SK-N-SH treated with all-trans-retinoic acid at 6 μM for 48 hours (cell line): ENCODE measurements around the gene PROZ.

ENCODE experiments used
- ARNTL ChIP-seq: fragments of 450-650 bp; formaldehyde crosslinking; IDR thresholded peaks from 2 replicates; pipeline ENCODE4 v1.5.0; 2020; ENCODE audit warnings: low read depth, mild to moderate bottlenecking, moderate library complexity, borderline replicate concordance
- BACH2 ChIP-seq: fragments of 250-450 bp; sonication (Bioruptor Pico); IDR thresholded peaks from 2 replicates; pipeline ENCODE4 v1.9.0; 2021; ENCODE audit warnings: mild to moderate bottlenecking, borderline replicate concordance
- CREB5 ChIP-seq: fragments of 250-450 bp; sonication (Bioruptor Pico); IDR thresholded peaks from 2 replicates; pipeline ENCODE4 v1.5.1; 2020; ENCODE audit warnings: low read depth, mild to moderate bottlenecking, moderate library complexity
- CSRNP3 ChIP-seq: fragments of 250-450 bp; sonication (Bioruptor Pico); IDR thresholded peaks from 2 replicates; pipeline ENCODE4 v1.5.1; 2021; ENCODE audit warnings: mild to moderate bottlenecking, moderate library complexity
- PATZ1 ChIP-seq: fragments of 250-450 bp; sonication (Bioruptor Pico); IDR thresholded peaks from 2 replicates; pipeline ENCODE4 v1.8.0; 2020; ENCODE audit warnings: mild to moderate bottlenecking, moderate library complexity, borderline replicate concordance
- PPARA ChIP-seq: fragments of 250-450 bp; sonication (Bioruptor Pico); IDR thresholded peaks from 2 replicates; pipeline ENCODE4 v1.5.0; 2020; ENCODE audit warnings: mild to moderate bottlenecking, borderline replicate concordance
- RARB ChIP-seq: fragments of 250-450 bp; sonication (Bioruptor Pico); IDR thresholded peaks from 2 replicates; pipeline ENCODE4 v1.8.0; 2021; ENCODE audit warnings: mild to moderate bottlenecking, moderate library complexity
- SNAI2 ChIP-seq: fragments of 250-450 bp; sonication (Bioruptor Pico); IDR thresholded peaks from 2 replicates; pipeline ENCODE4 v1.5.0; 2020; ENCODE audit warnings: mild to moderate bottlenecking, moderate library complexity
- ZC3H10 ChIP-seq: fragments of 250-450 bp; sonication (Bioruptor Pico); IDR thresholded peaks from 2 replicates; pipeline ENCODE4 v1.5.1; 2021; ENCODE audit warnings: mild to moderate bottlenecking, moderate library complexity

GRCh38 chr13:113158946-113159345 is 498 bp downstream of the PROZ start:
- TF ChIP-seq PATZ1 (CRISPR knock-in tag): no peak
- no peak for TF ChIP-seq CSRNP3 (CRISPR knock-in tag)
- TF ChIP-seq ARNTL (CRISPR knock-in tag): no peak
- TF ChIP-seq BACH2: no peak
- no peak for TF ChIP-seq SNAI2
- TF ChIP-seq PPARA (CRISPR knock-in tag): no peak
- TF ChIP-seq RARB (CRISPR knock-in tag): no peak
- no peak for TF ChIP-seq ZC3H10 (CRISPR knock-in tag)
- no peak for TF ChIP-seq CREB5
